ENCODE measurements around the gene CHRDL2.

- TF ChIP-seq CTCF (IDR thresholded peaks at IDR 0.05; ENCODE audit: low read length) (no peak), EZH2 (IDR thresholded peaks at IDR 0.05; ENCODE audit: borderline replicate concordance, low read length) (no peak)
Measured at GRCh38 chr11:74743640-74744039, 12.4 kb upstream of the CHRDL2 start.

Data from OCI-LY1 (cell line).